GM10266 (cell line): ENCODE data around the gene GRN.
A peak's percentile ranks its signal among the peaks of the same experiment; 100 is the strongest.
"Not testable (repeated sequence)": the region's sequence is repeated elsewhere in the genome, so short reads cannot be mapped to it uniquely, and the experiment has no call there.

Experiments used
- DNase-seq: peaks from one replicate; pipeline ENCODE4 v3.0.0; 2012; ENCODE audit errors: extremely low spot score
- TF ChIP-seq, protein P1 (sequence below): IDR thresholded peaks from 2 replicates; pipeline ENCODE4 v1.5.1; 2012; ENCODE audit warnings: mild to moderate bottlenecking, low read depth; ENCODE audit not compliant: control insufficient read depth, insufficient read depth; ENCODE audit errors: missing control alignments

Gene GRN

DNA sequence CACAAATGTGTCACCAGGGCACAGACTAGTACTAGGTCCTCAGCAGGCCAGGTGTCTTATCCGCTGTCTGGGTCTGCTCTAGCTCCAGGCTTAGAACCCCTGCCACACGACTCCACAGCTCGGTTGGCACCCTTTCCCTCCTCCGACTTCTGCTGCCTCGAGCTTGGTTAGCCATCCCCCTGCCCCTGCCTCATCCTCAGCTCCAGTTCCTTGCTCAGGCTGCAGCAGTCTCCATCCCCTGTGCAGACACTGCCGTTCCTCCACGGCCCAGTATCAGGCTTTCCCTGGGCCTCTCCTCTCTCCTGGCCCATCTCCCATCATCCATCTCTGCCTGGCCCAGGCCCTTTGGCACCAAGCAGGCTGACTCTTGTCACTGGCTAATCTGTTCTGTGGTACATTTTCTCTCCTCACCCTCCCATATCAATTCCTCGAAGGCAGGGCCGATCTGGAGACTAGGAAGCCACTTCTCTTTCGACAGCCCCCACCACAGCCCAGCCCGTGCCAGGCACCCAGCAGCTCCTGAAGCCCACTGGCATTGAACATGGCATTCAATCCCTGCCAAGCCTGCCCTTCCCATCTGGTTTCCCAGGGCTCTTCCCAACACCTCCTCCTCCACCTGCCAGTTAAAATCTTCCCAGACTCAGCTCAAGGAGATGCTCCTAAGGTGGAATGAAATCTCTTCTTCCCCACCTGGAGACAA is 1.4 kb upstream of the GRN start:
- no peak for DNase-seq
- TF ChIP-seq, protein P1, sequence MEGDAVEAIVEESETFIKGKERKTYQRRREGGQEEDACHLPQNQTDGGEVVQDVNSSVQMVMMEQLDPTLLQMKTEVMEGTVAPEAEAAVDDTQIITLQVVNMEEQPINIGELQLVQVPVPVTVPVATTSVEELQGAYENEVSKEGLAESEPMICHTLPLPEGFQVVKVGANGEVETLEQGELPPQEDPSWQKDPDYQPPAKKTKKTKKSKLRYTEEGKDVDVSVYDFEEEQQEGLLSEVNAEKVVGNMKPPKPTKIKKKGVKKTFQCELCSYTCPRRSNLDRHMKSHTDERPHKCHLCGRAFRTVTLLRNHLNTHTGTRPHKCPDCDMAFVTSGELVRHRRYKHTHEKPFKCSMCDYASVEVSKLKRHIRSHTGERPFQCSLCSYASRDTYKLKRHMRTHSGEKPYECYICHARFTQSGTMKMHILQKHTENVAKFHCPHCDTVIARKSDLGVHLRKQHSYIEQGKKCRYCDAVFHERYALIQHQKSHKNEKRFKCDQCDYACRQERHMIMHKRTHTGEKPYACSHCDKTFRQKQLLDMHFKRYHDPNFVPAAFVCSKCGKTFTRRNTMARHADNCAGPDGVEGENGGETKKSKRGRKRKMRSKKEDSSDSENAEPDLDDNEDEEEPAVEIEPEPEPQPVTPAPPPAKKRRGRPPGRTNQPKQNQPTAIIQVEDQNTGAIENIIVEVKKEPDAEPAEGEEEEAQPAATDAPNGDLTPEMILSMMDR = no peak

DNA sequence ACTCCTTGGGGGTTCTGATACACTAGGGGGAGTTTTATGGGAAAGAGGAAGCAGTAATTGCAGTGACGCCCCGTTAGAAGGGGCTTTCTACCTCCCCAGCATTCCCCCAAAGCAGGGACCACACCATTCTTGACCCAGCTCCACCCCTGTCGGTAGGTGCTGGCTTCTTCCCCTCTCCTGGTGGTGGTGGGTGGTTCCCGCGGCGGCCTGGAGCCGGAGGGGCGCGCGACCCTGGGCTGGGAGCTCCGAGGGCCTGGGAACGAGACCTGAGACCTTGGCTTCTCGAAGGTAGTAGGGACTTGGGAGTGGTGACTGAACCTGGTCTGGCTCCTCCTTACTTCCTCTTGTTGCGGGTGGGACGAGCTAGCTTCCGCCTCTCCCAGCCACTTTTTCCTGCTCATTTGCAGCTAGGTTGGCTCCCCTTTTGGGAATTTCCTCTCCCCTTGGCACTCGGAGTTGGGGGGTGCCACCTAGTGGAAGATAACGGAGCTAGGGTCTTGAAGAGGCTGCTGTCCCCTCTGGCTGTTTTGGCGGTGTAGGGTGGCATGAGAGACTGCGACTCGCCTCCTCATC is 438 bp downstream of the GRN start:
- DNase-seq = peak; percentile 54
- TF ChIP-seq, protein P1 = peak; percentile 77

DNA sequence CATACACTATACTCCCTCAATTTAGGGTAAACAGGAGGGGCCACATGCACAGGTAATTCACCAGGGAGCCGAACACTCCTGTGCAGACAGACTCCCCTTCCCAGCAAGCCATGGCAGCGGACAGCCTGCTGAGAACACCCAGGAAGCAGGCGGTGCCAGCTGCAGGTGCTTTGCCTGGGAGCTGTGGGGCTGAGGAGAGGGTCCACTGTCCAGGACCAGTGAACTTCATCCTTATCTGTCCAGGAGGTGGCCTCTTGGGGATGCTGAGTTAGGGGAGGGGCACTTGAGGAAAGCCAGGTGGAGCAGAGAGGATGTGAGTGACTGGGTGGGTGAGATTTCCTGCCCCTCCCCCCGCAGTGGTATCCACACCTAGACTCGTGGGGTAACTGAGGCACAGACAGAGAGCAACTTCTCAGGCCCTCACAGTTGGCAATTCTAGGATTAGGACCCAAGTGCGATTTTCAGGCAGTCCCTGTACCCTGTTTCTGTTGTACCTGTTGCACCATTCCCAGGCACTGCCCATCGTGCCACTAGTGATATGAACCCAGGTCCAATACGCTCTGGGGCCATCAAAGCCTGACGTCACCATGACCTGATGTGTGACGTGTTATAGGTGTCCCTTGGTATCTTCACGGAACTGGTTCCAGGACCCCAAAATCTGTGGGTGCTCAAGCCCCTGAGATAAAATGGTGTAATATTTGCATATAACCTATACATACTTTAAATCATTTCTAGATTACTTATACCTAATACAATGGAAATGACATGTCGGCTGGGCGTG is 1.2 kb downstream of the GRN start:
- TF ChIP-seq, protein P1 = peak; percentile 10
- DNase-seq = no peak

DNA sequence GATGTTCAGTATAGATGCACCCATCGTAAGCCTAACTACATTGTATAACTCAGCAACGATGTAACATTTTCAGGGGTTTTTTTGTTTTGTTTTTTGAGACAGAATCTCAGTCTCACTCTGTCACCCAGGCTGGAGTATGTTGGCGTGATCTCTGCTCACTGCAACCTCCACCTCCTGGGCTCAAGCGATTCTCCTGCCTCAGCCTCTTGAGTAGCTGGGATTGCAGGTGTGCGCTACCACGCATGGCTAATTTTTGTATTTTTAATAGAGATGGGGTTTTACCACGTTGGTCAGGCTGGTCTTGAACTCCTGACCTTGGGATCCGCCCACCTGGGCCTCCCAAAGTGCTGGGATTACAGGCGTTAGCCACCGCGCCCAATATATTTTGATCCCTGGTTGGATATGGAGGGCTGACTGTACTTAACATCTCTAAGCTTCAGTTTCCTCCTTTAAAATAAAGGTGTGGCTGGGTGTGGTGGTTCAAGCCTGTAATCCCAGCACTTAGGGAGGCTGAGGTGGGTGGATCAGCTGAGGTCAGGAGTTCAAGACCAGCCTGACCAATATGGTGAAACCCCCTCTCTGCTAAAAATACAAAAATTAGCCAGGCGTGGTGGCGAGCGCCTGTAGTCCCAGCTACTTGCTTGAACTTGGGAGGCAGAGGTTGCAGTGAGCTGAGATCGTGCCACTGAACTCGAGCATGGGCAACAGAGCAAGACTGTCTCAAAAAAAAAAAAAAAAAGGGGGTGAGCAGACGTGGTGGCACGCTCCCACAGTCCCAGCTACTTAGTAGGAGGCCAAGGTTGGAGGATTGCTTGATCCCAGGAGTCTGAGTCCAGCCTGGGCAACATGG is 2.3 kb downstream of the GRN start:
- not testable (repeated sequence) for DNase-seq

DNA sequence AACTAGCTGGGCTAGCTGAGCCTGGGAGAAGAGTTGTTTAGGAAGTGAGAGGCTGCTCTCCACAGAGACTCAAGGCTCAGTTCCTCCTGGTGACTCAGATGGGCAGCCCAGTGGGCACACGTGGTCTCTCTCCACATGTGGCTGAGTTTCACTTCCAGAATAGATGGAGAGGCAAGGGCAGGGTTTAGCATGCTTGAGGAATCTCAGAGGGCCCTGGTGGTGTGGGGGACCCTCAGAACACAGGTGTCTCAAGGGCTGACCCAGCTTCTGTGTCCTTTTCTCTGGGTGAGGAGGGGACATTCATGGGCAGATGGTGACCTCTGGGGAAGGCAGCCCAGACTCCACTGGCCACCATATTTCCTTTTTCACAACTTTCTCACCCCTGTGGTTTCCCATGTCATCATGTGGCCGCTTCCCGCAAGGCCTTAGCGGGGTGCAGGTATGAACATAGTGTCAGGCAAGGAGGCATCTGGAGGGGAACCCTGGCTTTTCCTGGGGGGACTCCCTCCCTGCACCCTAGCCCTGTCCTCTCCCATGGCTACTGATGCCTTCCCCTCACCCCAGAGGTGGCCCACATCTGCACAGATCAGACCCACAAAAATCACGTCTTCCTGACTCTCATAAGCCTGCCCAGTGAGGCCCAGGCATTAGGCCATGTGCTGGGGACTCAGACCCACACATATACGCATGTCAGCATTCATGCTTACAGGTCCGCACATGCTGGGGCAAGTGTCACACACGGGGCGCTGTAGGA is 3.3 kb downstream of the GRN start:
- peak; percentile 82 for DNase-seq
- TF ChIP-seq, protein P1 = no peak

DNA sequence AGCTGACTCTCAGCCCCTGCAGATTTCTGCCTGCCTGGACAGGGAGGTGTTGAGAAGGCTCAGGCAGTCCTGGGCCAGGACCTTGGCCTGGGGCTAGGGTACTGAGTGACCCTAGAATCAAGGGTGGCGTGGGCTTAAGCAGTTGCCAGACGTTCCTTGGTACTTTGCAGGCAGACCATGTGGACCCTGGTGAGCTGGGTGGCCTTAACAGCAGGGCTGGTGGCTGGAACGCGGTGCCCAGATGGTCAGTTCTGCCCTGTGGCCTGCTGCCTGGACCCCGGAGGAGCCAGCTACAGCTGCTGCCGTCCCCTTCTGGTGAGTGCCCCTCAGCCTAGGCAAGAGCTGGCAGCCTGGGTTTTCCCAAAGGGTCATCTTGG is 3.9 kb downstream of the GRN start:
- no peak for DNase-seq
- TF ChIP-seq, protein P1 = no peak

DNA sequence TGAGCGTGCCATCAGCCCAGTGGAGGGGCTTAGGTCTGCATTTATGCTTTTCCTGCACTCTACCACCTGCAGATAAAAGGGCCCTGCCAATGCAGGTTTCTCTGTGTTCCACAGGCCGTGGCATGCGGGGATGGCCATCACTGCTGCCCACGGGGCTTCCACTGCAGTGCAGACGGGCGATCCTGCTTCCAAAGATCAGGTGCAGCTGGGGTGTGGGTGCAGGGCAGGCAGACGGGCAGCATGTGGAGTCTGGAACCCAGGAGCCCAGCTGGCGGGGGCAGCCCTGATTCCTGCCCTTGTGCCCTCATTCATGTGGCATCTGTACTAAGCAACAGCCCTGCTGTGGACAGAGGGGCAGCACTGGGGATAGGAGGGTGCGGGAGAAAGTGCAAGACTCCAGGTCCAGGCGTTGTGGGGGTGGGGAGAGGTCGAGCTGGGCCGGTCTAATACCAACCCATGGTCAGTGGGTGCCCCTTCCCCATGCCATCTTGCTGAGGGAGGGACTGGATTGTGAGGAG is 4.5 kb downstream of the GRN start:
- TF ChIP-seq, protein P1 = no peak
- DNase-seq = no peak
